GM18951 (cell line): ENCODE data around the gene KLF3.

Source experiments
- POLR2A ChIP-seq: IDR thresholded peaks from 4 replicates; pipeline ENCODE4 v1.6.1; 2011; ENCODE audit warnings: mild to moderate bottlenecking; ENCODE audit not compliant: insufficient read length, insufficient read depth; ENCODE audit errors: extremely low read depth
- in situ Hi-C: fragments of 300-500 bp; cut with MboI; formaldehyde crosslinking; loops from one replicate; pipeline ENCODE4 v1.12.0; 2022; ENCODE audit warnings: low sequenced_read_pairs, mixed read lengths, inconsistent platforms; ENCODE audit not compliant: unreplicated experiment

KLF3 gene

GRCh38 chr4:38663090-38663800 is 754 bp upstream of the KLF3 start:
- peak; percentile 28 for TF ChIP-seq POLR2A
- in situ Hi-C loops, result no loop called here

GRCh38 chr4:38664706-38665401 is 855 bp downstream of the KLF3 start:
- in situ Hi-C loops, result no loop called here
- TF ChIP-seq POLR2A, result no peak

- in situ Hi-C loops, result no loop called here
Observed at GRCh38 chr4:38665551-38666411, 1.8 kb downstream of the KLF3 start.

GRCh38 chr4:38666766-38667084 is 2.7 kb downstream of the KLF3 start:
- no peak for TF ChIP-seq POLR2A
- in situ Hi-C loops, result no loop called here

More at GRCh38 chr4:38665551-38666411, 1.8 kb downstream of the KLF3 start:
- no peak for TF ChIP-seq POLR2A

GRCh38 chr4:38667085-38667893 is 3.3 kb downstream of the KLF3 start:
- TF ChIP-seq POLR2A, result no peak
- in situ Hi-C loops, result no loop called here

- in situ Hi-C loops, result no loop called here
- no peak for TF ChIP-seq POLR2A
Observed at GRCh38 chr4:38668203-38668971, 4.4 kb downstream of the KLF3 start.

GRCh38 chr4:38669208-38669607 is 5.2 kb downstream of the KLF3 start:
- in situ Hi-C loops, result no loop called here
- TF ChIP-seq POLR2A, result no peak

- in situ Hi-C loops, result loop anchor here (10.0 kb wide), 2 partner anchors 356 to 496 kb away; no protein-coding TSS in a partner anchor
- TF ChIP-seq POLR2A, result no peak
Observed at GRCh38 chr4:38670109-38670901, 6.3 kb downstream of the KLF3 start.

- in situ Hi-C loops, result loop anchor here (10.0 kb wide), 2 partner anchors 356 to 496 kb away; no protein-coding TSS in a partner anchor
Observed at GRCh38 chr4:38670939-38671591, 7.1 kb downstream of the KLF3 start.

GRCh38 chr4:38671592-38671940 is 7.6 kb downstream of the KLF3 start:
- no peak for TF ChIP-seq POLR2A
- in situ Hi-C loops, result loop anchor here (10.0 kb wide), 2 partner anchors 357 to 497 kb away; no protein-coding TSS in a partner anchor

More at GRCh38 chr4:38670939-38671591, 7.1 kb downstream of the KLF3 start:
- no peak for TF ChIP-seq POLR2A

- in situ Hi-C loops, result loop anchor here (10.0 kb wide), 2 partner anchors 357 to 497 kb away; no protein-coding TSS in a partner anchor
- no peak for TF ChIP-seq POLR2A
Observed at GRCh38 chr4:38672074-38672396, 8.0 kb downstream of the KLF3 start.
